KBM-7 (cell line): ENCODE data around the gene CD68.
A peak's percentile ranks its signal among the peaks of the same experiment; 100 is the strongest.

ENCODE experiments used
- DNase-seq: peaks from one replicate; pipeline ENCODE4 v3.0.0-alpha.2; 2015
- in situ Hi-C: fragments of 300-500 bp; cut with MboI; formaldehyde crosslinking; loops from 2 replicates; pipeline ENCODE4 v1.14.3; 2020; ENCODE audit warnings: low sequenced_read_pairs, low pct_unique_long_range_greater_than_20kb, mixed read lengths

Gene CD68

DNA sequence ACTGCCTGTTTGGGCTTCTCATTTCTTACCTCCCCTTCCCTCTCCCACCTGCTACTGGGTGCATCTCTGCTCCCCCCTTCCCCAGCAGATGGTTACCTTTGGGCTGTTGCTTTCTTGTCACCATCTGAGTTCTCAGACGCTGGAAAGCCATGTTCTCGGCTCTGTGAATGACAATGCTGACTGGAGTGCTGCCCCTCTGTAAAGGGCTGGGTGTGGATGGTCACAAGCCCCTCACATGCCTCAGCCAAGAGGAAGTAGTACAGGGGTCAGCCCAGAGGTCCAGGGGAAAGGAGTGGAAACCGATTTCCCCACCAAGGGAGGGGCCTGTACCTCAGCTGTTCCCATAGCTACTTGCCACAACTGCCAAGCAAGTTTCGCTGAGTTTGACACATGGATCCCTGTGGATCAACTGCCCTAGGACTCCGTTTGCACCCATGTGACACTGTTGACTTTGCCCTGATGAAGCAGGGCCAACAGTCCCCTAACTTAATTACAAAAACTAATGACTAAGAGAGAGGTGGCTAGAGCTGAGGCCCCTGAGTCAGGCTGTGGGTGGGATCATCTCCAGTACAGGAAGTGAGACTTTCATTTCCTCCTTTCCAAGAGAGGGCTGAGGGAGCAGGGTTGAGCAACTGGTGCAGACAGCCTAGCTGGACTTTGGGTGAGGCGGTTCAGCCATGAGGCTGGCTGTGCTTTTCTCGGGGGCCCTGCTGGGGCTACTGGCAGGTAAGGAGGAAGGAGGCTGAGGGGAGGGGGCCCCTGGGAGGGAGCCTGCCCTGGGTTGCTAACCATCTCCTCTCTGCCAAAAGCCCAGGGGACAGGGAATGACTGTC lies at the start of gene CD68:
Gene CD68, plus strand, starts transcription at position 638 of the 833 bp plus-strand sequence. Its CDS starts 40 bp downstream, at position 678.
- DNase-seq, result peak; percentile 93
- in situ Hi-C loops, result no loop called here

DNA sequence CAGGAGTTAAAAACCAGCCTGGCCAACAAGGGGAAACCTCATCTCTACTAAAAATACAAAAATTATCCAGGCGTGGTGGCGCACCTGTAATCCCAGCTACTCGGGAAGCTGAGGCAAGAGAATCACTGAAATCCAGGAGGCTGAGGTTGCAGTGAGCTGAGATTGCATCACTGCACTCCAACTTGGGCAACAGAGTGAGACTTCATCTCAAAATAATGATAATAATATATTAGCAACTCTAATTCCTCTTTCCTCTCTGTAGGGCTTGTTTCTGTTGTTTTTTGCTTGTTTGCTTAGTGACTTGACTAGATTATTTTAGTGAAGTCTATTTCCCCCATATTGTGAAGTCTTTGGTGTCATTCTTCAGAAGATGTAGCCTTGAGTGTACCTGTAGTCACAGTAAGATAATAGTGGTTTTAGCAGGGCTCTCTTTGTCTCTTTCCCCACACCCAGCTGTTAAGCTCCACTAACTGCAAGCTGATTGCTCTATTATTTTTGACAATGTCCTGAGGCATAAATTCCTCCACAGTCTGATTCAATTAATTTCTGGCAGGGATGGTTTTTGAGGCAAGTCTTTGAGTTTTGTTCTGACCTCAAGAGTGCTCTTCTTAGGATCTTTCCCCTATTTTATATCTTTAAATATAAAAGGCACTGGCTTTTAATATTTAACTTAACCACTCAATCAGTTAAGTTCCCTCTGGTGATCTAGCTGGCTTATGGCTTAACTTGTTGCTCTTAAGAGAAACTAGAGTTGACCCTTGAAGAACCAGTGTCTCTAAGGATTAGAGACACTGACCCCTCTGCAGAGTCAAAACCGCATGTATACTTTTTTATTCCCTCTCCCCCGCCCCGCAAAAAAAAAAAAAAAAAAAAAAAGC lies 49.2 kb upstream of the CD68 start:
- in situ Hi-C loops, result no loop called here
- DNase-seq, result no peak

- in situ Hi-C loops, result no loop called here
- DNase-seq, result no peak
These were observed 41.4 kb upstream of the CD68 start for GRCh38 chr17:7538050-7538449.

DNA sequence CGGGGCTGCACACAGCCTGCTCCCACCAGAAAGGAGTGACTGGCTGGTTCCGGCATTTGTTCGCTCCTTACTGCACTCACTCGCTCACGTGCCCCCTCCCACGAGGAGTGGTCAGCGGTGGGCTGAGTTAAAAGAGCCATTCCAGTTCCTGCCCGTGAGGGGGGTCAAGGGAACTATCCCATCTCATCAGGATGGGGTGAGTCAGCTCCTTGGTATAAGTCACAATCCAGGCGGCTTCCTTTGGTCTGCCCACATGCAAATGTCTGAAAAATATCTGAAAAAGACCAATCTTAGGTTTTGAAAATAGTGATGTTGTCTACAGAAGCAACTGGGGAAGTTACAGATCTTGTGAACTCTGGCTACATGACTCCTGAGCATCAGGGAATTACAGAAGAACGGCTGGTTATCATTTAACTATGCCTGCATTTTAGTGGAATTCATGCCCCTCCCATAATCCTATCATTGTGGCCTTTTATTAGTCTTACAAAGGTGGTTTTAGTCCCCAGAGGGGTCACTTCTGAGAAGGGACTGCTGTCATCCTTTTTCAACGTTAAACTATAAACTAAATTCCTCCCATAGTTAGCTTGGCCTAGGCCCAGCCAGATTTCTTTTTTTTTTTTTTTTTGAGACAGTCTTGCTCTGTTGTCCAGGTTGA lies 40.4 kb upstream of the CD68 start:
- in situ Hi-C loops, result no loop called here

GRCh38 chr17:7541074-7541621 lies 38.3 kb upstream of the CD68 start:
- in situ Hi-C loops, result no loop called here
- DNase-seq, result no peak

More for the DNA sequence above, 40.4 kb upstream of the CD68 start:
- DNase-seq, result no peak

GRCh38 chr17:7544911-7545310 lies 34.5 kb upstream of the CD68 start:
- in situ Hi-C loops, result no loop called here
- DNase-seq, result no peak

DNA sequence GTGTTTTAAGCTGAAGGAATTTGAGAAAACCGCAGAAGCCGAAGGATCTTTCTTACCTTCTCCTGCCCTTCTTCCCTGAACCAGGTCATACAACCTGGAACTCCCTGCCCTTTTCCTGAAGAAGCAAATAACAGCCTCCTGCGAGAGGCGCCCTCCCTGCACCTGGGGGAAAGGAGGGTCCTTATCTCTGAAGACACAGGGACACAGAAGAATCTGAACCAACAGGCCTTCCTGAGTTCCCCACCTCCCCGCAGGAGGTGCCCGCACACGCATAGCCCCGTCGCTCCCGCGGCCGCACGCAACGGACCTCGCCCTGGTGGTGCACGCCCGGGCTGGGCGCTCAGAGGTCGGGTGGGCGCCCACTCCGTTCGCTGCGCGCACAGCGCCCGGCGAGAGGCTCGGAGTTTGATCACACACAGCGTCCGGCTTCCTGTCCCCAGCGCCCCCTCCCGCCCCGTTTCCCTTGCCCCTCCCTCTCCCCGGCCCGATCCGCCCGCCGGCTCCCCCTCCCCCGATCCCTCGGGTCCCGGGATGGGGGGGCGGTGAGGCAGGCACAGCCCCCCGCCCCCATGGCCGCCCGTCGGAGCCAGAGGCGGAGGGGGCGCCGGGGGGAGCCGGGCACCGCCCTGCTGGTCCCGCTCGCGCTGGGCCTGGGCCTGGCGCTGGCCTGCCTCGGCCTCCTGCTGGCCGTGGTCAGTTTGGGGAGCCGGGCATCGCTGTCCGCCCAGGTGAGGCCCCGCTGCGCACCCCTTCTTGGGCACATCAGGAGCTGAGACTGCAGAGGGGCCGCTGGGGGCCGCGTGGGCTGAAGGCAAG lies 30.6 kb upstream of the CD68 start, which contains the start of gene TNFSF12:
Gene TNFSF12, plus strand, starts transcription at position 474 of the 816 bp plus-strand sequence. Its CDS starts 96 bp downstream, at position 570.
- DNase-seq, result peak; percentile 60
- in situ Hi-C loops, result no loop called here

DNA sequence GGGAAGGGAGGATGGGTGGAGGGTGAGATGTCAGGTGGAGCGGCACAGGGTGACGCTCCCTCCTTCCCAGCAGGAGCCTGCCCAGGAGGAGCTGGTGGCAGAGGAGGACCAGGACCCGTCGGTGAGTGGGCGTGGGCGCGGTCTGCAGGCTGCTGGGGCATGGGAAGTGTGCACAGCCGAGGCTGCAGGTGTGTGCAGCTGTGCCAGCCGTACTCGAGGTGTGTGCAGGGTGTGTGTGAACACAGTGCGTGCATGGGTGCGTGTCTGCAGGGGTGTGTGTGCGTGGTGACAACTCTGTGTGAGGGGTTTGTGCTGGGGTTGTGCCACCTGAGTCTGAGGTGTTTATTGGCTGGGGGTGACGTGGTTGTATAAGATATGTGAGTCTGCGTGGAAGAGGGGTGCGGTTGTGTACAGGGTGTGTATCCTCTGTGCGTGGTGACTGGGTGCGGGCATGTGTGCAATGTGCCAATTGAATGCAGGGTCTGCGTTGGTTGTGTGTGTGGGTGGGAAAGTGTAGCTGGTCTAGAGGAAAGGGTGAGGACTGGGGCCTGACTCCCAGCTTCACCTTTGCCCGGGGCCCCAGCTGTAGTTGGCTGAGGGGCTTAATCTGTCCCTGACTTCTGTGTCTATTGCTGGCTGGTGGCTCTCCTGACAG lies 29.9 kb upstream of the CD68 start:
- no peak for DNase-seq
- in situ Hi-C loops, result no loop called here

DNA sequence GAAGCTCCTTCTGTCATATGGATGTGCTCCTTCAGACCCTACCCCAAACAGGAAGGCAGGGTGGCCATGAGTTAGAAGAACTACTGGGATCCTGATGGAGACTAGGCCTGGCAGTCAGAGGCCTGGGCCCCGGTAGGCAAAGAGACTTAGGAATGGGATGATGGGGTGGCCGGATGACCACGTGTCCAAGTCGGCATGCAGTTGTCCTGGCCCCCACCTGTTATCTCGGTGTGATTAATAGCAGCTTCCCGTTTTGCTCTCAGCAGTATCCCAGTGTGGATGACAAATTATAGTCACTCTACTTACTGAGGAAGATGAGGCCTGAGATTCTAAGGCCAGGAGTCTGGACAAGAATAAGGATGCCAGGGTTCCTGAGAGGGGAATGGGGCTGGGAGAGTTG lies 29.1 kb upstream of the CD68 start:
- in situ Hi-C loops, result no loop called here
- DNase-seq, result no peak

DNA sequence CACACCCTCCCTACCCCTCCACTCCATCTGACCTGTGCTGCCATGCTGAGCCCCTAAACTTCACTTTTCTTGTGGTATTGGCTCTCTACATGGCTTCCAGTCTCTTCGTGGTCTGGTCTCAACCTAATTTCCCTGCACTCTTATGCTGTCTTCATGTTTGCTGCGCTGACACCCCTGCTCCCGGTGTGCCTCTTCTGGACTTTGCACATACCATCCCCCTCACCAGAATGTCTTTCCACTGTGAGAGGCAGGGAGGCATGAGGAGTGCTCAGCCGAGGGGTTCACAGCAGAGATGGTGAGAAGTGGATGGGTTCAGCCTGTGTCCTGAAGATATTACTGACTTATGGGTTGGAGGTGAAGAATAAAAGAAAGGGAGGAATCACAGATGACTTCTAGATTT lies 28.0 kb upstream of the CD68 start:
- DNase-seq, result no peak
- in situ Hi-C loops, result no loop called here

DNA sequence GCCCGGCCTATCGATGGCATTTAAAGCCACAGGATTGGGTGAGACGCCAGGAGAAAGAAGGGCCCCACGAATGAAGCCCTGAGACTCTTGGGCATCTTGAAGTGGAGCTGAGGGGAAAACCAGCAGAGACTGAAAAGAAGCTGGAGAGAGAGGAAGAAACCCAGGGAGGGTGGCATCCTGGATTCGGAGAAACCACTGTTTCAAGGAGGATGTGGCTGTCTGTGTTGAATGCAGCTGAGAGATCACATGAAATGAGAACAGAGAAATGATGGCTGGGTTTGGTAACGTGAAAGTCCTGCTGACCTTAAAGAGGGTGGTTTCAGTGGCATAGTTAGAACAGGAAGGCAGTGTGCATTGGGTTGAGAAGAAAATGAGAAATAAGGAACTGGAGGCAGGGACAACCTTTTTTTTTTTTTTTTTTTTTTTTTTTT lies 26.8 kb upstream of the CD68 start:
- DNase-seq, result peak; percentile 91
- in situ Hi-C loops, result no loop called here

GRCh38 chr17:7553356-7553755 lies 26.1 kb upstream of the CD68 start:
- in situ Hi-C loops, result no loop called here
- DNase-seq, result no peak

DNA sequence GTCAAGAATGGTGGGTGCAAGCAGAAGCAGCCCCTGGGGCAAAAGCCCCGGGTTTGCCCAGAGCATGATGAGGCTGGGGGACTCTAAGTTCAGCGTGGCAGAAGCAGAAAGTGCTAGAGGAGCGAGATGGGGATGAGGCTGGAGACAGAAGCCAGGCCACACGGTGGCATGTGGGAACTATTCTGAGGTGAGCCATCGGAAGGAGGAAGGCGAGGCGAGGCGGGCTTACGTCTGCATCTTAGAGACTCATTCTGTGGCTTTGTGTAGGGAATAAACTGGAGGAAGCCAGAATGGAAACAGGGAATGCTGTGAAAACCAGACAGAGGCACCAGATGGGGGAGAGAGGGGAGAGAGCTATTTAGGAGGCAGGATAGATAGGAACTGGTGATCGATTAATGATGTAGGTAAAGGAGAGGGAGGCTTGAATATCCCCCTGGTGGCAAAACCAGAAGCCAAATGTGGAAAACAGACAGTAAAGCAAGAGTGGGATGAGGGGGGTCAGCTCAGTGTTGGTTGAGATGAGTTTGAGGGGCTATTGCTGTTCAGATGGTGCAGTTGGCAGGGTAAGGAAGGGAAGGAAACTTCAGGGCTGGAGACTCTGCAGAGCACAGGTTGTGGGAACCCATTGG lies 24.0 kb upstream of the CD68 start:
- in situ Hi-C loops, result no loop called here

GRCh38 chr17:7556627-7557026 lies 22.8 kb upstream of the CD68 start:
- in situ Hi-C loops, result no loop called here
- no peak for DNase-seq

More for the DNA sequence above, 24.0 kb upstream of the CD68 start:
- peak; percentile 27 for DNase-seq

DNA sequence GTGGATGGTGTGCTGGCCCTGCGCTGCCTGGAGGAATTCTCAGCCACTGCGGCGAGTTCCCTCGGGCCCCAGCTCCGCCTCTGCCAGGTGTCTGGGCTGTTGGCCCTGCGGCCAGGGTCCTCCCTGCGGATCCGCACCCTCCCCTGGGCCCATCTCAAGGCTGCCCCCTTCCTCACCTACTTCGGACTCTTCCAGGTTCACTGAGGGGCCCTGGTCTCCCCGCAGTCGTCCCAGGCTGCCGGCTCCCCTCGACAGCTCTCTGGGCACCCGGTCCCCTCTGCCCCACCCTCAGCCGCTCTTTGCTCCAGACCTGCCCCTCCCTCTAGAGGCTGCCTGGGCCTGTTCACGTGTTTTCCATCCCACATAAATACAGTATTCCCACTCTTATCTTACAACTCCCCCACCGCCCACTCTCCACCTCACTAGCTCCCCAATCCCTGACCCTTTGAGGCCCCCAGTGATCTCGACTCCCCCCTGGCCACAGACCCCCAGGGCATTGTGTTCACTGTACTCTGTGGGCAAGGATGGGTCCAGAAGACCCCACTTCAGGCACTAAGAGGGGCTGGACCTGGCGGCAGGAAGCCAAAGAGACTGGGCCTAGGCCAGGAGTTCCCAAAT lies 22.2 kb upstream of the CD68 start:
- in situ Hi-C loops, result no loop called here
- DNase-seq, result no peak

DNA sequence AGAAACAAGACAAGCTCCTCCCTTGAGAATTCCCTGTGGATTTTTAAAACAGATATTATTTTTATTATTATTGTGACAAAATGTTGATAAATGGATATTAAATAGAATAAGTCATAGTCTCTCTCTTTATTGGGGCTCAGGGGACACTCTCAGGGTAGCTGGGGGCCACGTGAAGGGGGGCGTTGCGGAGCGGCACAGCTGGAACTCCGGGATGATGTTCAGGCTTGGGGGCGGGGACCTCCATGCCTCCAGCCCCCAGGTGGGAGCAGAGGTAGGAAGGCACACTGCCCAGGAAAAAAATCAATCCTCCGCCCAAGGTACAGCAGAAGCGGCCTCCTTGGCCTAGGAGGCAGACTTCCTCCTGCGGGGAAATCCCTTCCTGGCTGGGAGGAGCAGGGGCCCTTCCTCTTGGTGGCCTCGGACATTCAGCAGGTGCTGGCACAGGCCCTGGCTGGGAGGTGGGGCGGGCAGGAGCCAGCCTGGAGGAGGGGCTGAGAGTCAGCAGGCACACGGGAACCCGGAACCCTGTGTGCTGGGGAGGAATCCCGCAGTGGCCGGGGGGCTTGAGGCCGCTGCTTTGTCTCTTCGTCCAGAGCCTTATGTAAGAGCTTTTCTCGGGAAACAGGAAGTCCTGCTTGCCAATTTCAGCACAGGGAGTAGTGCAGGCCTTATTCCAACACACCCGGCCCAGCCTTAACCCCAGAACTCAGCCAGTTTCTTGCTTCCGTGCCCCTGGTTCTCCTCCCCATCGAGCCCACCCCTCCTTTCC lies 21.5 kb upstream of the CD68 start:
- in situ Hi-C loops, result no loop called here
- peak; percentile 96 for DNase-seq
